ENCODE results near the gene RPGRIP1L. TPM values are rescaled to one million over a fixed set of nuclear protein-coding genes. Genes with fewer than 3 reads are reported as not detected.

The RPGRIP1L gene
- total RNA-seq, 1 experiment from 2014 or later, result 3.8 TPM

GRCh38 chr16:53740933-53741531 lies 37.4 kb upstream of the RPGRIP1L start:
- Histone ChIP-seq H2AFZ (ENCODE audit: low read length) (no peak overlapping the region), H3K9me2 (replicated peaks; ENCODE audit: low read length) (no peaks in the 10 kb centered on the region), H3K27me3 (ENCODE audit: low read length) (no peaks in the 10 kb centered on the region), H3K36me3 (ENCODE audit: low read depth, low read length) (no peaks in the 10 kb centered on the region), H3K4me1 (ENCODE audit: insufficient read depth, low read length) (peaks cover 22% of the 10 kb centered on the region), H3K27ac (ENCODE audit: low read length) (no peak overlapping the region), H3K9ac (ENCODE audit: low read length) (no peak overlapping the region), H4K20me1 (ENCODE audit: low read length) (no peaks in the 10 kb centered on the region), H3K4me3 (ENCODE audit: low read length) (no peak overlapping the region), H3K9me3 (ENCODE audit: low read length) (no peaks in the 10 kb centered on the region), H3K4me2 (ENCODE audit: low read length) (no peak overlapping the region), H3F3A (ENCODE audit: low read length, unreplicated experiment) (no peaks in the 10 kb centered on the region), H3K79me2 (ENCODE audit: low read length) (peaks cover 20% of the 10 kb centered on the region)
- DNase-seq (no peak), ATAC-seq (no peak)
- no peak for TF ChIP-seq EZH2 (IDR thresholded peaks at IDR 0.05; ENCODE audit: low read length, unreplicated experiment)
- TF ChIP-seq, protein P1, sequence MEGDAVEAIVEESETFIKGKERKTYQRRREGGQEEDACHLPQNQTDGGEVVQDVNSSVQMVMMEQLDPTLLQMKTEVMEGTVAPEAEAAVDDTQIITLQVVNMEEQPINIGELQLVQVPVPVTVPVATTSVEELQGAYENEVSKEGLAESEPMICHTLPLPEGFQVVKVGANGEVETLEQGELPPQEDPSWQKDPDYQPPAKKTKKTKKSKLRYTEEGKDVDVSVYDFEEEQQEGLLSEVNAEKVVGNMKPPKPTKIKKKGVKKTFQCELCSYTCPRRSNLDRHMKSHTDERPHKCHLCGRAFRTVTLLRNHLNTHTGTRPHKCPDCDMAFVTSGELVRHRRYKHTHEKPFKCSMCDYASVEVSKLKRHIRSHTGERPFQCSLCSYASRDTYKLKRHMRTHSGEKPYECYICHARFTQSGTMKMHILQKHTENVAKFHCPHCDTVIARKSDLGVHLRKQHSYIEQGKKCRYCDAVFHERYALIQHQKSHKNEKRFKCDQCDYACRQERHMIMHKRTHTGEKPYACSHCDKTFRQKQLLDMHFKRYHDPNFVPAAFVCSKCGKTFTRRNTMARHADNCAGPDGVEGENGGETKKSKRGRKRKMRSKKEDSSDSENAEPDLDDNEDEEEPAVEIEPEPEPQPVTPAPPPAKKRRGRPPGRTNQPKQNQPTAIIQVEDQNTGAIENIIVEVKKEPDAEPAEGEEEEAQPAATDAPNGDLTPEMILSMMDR (conservative IDR thresholded peaks at IDR 0.05; ENCODE audit: low read depth, low read length), result no peak
- TF ChIP-seq EZH2phosphoT487 (IDR thresholded peaks at IDR 0.05; ENCODE audit: borderline replicate concordance, low read length), result no peak
- ChIA-PET CTCF (no interaction called here), POLR2A (ENCODE audit: unreplicated experiment) (no interaction called here)
- intact Hi-C loops (cut with micrococcal nuclease), result loop anchor here (10.0 kb wide), 1 partner anchor 186 kb away; no protein-coding TSS in a partner anchor
- no TSS peak for BruUV-seq (replicated peaks)

GRCh38 chr16:53740476-53740875 lies 36.8 kb upstream of the RPGRIP1L start:
- Histone ChIP-seq H2AFZ (ENCODE audit: low read length) (no peak overlapping the region), H3K4me3 (ENCODE audit: low read length) (no peak overlapping the region), H4K20me1 (ENCODE audit: low read length) (no peaks in the 10 kb centered on the region), H3K9me3 (ENCODE audit: low read length) (no peaks in the 10 kb centered on the region), H3K27me3 (ENCODE audit: low read length) (no peaks in the 10 kb centered on the region), H3F3A (ENCODE audit: low read length, unreplicated experiment) (no peaks in the 10 kb centered on the region), H3K9ac (ENCODE audit: low read length) (no peak overlapping the region), H3K9me2 (replicated peaks; ENCODE audit: low read length) (no peaks in the 10 kb centered on the region), H3K36me3 (ENCODE audit: low read depth, low read length) (no peaks in the 10 kb centered on the region), H3K27ac (ENCODE audit: low read length) (no peak overlapping the region), H3K79me2 (ENCODE audit: low read length) (peaks cover 20% of the 10 kb centered on the region), H3K4me1 (ENCODE audit: insufficient read depth, low read length) (peaks cover 16% of the 10 kb centered on the region), H3K4me2 (ENCODE audit: low read length) (no peak overlapping the region)
- no peak for DNase-seq
- no peak for ATAC-seq
- no TSS peak for BruUV-seq (replicated peaks)
- TF ChIP-seq EZH2phosphoT487 (IDR thresholded peaks at IDR 0.05; ENCODE audit: borderline replicate concordance, low read length), result no peak
- TF ChIP-seq, protein P1 (conservative IDR thresholded peaks at IDR 0.05; ENCODE audit: low read depth, low read length), result no peak
- TF ChIP-seq EZH2 (IDR thresholded peaks at IDR 0.05; ENCODE audit: low read length, unreplicated experiment), result no peak
- intact Hi-C loops (cut with micrococcal nuclease), result loop anchor here (10.0 kb wide), 1 partner anchor 186 kb away; no protein-coding TSS in a partner anchor
- CTCF ChIA-PET, result no interaction called here
- POLR2A ChIA-PET (ENCODE audit: unreplicated experiment), result no interaction called here

DNA sequence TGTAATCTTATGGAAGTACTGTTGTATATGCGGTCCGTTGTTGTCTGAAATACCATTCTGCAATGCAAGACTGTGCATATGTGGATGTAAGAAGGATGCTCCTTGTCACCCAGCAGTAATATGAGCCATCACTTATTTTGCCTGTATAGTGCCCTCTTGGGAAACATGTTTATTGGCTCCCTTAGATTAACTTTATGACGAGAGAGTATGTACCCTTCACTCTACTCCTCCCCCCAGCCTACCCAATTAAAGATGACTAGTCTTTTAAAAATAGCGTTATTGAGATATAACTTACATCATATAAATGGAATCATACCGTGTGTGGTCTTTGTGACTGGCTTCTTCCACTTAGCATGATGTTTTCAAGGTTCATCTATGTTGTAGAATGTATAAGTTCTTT lies 33.9 kb upstream of the RPGRIP1L start:
- H3K27me3 ChIP-seq (ENCODE audit: low read length), result no peaks in the 10 kb centered on the region
- intact Hi-C loops (cut with micrococcal nuclease), result no loop called here
- no peaks in the 10 kb centered on the region for H3K9me2 ChIP-seq (replicated peaks; ENCODE audit: low read length)
- no peak overlapping the region for H3K9ac ChIP-seq (ENCODE audit: low read length)
- no peaks in the 10 kb centered on the region for H3K9me3 ChIP-seq (ENCODE audit: low read length)
- TF ChIP-seq, protein P1 (conservative IDR thresholded peaks at IDR 0.05; ENCODE audit: low read depth, low read length), result no peak
- TF ChIP-seq EZH2 (IDR thresholded peaks at IDR 0.05; ENCODE audit: low read length, unreplicated experiment), result no peak
- no peak for TF ChIP-seq EZH2phosphoT487 (IDR thresholded peaks at IDR 0.05; ENCODE audit: borderline replicate concordance, low read length)
- ATAC-seq (no peak), DNase-seq (no peak)
- H3K36me3 ChIP-seq (ENCODE audit: low read depth, low read length), result no peaks in the 10 kb centered on the region
- no peaks in the 10 kb centered on the region for H3F3A ChIP-seq (ENCODE audit: low read length, unreplicated experiment)
- no peak overlapping the region for H3K4me3 ChIP-seq (ENCODE audit: low read length)
- ChIA-PET POLR2A (ENCODE audit: unreplicated experiment) (no interaction called here), CTCF (no interaction called here)
- no TSS peak for BruUV-seq (replicated peaks)
- H2AFZ ChIP-seq (ENCODE audit: low read length), result no peak overlapping the region
- H3K79me2 ChIP-seq (ENCODE audit: low read length), result peaks cover 9% of the 10 kb centered on the region
- H3K4me1 ChIP-seq (ENCODE audit: insufficient read depth, low read length), result peaks cover 5% of the 10 kb centered on the region
- H4K20me1 ChIP-seq (ENCODE audit: low read length), result no peaks in the 10 kb centered on the region
- no peak overlapping the region for H3K27ac ChIP-seq (ENCODE audit: low read length)
- H3K4me2 ChIP-seq (ENCODE audit: low read length), result no peak overlapping the region

Data from PC-3 (cell line).